Esophagus squamous epithelium (tissue), 4 donors: Measurements from ENCODE around the gene DAAM1.

Experiments
- POLR2A ChIP-seq, 4 donors: fragments of 450-650 bp; IDR thresholded peaks; one replicate each; pipeline ENCODE4 v1.6.1; 2017; ENCODE audit warnings: antibody characterized with exemption in 4 of 4, mild to moderate bottlenecking in 4 of 4, moderate library complexity in 3 of 4
- TF ChIP-seq, protein P1 (sequence below), 6 experiments: fragments of 450-650 bp in 4 of 6; fragments of 200-600 bp in 2 of 6; sonication (generic) in 2 of 6; IDR thresholded peaks; one replicate each; pipeline ENCODE4 v1.5.1; 2016 to 2019; ENCODE audit warnings: antibody characterized with exemption in 6 of 6, mild to moderate bottlenecking in 4 of 6, moderate library complexity in 4 of 6

DNA sequence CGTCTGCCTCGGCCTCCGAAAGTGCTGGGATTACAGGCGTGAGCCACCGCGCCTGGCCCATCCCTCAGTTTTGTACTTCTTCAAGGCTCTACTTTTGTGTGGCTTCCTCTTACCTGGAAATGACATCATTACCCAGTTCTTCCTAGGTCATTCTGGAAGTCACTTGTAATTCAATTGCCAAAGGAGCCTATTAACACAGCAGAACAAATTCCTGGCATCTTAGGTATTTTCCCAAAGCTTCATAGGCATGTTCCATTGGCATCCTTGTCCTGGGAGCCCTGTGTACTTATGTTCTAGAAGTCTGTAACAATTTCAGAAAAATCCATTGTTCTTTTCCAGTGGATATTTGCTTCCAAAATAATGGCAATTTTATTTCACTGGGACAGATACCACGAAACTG, 60.6 kb downstream of the DAAM1 start:
- TF ChIP-seq, protein P1, sequence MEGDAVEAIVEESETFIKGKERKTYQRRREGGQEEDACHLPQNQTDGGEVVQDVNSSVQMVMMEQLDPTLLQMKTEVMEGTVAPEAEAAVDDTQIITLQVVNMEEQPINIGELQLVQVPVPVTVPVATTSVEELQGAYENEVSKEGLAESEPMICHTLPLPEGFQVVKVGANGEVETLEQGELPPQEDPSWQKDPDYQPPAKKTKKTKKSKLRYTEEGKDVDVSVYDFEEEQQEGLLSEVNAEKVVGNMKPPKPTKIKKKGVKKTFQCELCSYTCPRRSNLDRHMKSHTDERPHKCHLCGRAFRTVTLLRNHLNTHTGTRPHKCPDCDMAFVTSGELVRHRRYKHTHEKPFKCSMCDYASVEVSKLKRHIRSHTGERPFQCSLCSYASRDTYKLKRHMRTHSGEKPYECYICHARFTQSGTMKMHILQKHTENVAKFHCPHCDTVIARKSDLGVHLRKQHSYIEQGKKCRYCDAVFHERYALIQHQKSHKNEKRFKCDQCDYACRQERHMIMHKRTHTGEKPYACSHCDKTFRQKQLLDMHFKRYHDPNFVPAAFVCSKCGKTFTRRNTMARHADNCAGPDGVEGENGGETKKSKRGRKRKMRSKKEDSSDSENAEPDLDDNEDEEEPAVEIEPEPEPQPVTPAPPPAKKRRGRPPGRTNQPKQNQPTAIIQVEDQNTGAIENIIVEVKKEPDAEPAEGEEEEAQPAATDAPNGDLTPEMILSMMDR (IDR thresholded peaks at IDR 0.05): no peak
- TF ChIP-seq POLR2A (IDR thresholded peaks at IDR 0.05): no peak
